Measurements from ENCODE around the gene NTPCR. TPM values are rescaled to one million over a fixed set of nuclear protein-coding genes. Genes with fewer than 3 reads are reported as not detected.

NTPCR gene
- total and polyA plus RNA-seq, 7 donors = 34.8 to 75.1 (median 65.0) TPM

DNA sequence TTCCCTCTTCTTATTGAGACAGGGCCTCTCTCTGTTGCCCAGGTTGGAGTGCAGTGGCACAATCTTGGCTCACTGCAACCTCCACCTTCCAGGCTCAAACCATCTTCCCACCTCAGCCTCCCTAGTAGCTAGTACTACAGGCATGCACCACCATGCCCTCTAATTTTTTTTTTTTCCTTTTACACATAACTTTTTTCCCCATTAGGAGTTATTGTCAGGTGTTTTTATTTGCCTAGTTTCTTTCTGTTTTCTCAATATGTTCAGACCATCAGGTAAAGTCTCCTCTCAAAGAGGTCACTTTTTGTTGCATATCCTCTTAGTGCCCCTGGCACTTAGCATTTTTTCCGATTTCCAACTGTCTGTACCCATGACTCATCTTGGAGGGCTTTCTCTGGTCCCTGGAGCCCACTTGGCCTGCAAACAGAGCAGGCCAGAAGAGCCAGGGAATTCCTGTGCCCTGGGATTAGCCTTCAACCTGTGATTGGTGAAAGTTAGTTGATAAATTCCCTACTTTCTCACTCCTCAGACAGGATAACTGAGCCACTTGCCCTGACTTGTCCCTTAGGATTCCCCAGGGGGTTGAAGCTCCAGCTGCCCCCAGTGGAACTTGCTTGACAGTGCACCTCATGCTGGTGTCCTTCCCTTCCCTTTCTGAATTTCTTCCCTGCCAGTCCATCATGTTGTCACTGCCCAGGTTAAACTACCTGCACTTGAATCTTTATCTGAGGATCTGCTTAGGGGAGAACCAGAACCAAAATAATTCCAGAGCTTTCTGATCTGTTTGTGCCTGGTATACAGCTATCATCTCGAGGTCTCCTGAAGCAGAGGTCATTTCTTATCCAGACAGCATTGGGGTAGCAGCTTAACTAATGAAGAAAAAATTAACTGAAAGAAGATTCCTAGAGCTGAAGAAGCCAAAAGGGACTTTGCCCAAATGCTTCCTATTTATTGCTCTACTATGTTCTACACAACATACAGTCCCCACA, 2.4 kb downstream of the NTPCR start:
- peaks cover 19% of the 10 kb centered on the region for H3K4me1 ChIP-seq
- H3K9me3 ChIP-seq = no peaks in the 10 kb centered on the region
- no peaks in the 10 kb centered on the region for H3K27me3 ChIP-seq (ENCODE audit: insufficient read depth in 3 of 3, low read length in 2 of 3)
- DNase-seq = peak in 1 of 2 donors; percentile 56
- H3K4me3 ChIP-seq = no peak overlapping the region
- TF ChIP-seq, protein P1, sequence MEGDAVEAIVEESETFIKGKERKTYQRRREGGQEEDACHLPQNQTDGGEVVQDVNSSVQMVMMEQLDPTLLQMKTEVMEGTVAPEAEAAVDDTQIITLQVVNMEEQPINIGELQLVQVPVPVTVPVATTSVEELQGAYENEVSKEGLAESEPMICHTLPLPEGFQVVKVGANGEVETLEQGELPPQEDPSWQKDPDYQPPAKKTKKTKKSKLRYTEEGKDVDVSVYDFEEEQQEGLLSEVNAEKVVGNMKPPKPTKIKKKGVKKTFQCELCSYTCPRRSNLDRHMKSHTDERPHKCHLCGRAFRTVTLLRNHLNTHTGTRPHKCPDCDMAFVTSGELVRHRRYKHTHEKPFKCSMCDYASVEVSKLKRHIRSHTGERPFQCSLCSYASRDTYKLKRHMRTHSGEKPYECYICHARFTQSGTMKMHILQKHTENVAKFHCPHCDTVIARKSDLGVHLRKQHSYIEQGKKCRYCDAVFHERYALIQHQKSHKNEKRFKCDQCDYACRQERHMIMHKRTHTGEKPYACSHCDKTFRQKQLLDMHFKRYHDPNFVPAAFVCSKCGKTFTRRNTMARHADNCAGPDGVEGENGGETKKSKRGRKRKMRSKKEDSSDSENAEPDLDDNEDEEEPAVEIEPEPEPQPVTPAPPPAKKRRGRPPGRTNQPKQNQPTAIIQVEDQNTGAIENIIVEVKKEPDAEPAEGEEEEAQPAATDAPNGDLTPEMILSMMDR (IDR thresholded peaks at IDR 0.05) = peak; percentile 64
- peak overlapping the region; percentile 93 for H3K27ac ChIP-seq
- peaks cover 2 to 26% of the 10 kb centered on the region in 2 donors for H3K36me3 ChIP-seq (ENCODE audit: insufficient read depth in 1 of 2, low read depth in 1 of 2)
- peak; percentile 51 to 70 (median 56) for ATAC-seq
- WGBS, 3 donors = 67 to 81% (median 77%) methylated on average over 2 of the region's 2 CpGs
- intact Hi-C loops (cut with DNase I) = loop anchor here (5.0 to 10.0 kb wide), 3 partner anchors 146 to 318 kb away; partner anchors contain the start of genes MAP10 (in 1 of the 2) and SIPA1L2 (in 1 of the 2)

DNA sequence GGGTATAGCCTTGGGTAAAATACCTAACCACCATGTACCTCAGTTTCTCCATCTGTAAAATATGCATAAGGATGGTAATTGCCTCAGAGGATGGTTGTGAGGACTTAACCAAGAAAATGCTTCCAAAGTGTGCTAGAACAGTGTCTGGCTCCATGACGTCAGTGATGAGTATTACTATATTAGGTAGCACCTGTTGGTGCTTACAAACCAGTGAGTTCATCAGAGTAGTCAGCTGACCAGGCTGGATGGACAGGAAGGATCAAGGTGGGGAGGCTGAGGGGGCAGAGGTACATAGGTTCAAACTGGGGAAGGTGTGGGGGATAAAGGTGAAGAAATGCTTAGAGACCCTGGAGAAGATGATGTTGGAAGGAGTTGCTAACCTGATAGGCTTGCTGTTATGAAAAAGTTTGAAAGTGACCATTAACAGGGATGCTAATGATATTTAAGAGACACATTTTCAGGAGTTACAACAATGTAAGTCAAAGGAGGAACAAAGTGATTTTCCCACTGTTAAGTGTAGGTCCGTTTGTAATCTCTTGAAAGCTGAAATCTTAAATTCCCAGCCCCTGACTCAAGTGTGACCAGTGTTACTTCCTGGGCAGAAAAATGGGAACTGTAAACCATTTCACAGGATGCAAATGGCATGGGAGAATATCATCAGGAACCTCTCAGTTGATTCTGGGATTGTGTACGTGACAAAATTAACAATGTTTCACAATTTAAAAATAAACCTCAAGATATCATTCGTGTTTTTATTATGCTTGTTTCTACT, 4.4 kb downstream of the NTPCR start:
- H3K27me3 ChIP-seq (ENCODE audit: insufficient read depth in 3 of 3, low read length in 2 of 3) = no peaks in the 10 kb centered on the region
- TF ChIP-seq, protein P1 (IDR thresholded peaks at IDR 0.05) = no peak
- H3K36me3 ChIP-seq (ENCODE audit: insufficient read depth in 1 of 2, low read depth in 1 of 2) = peaks cover 7 to 45% of the 10 kb centered on the region in 2 donors
- WGBS, 3 donors = 75 to 85% (median 77%) methylated on average over 4 of the region's 4 CpGs
- intact Hi-C loops (cut with DNase I) = loop anchor here (5.0 to 10.0 kb wide), 3 partner anchors 147 to 320 kb away; partner anchors contain the start of genes MAP10 (in 1 of the 2) and SIPA1L2 (in 1 of the 2)
- peaks cover 15% of the 10 kb centered on the region for H3K4me1 ChIP-seq
- H3K9me3 ChIP-seq = no peaks in the 10 kb centered on the region
- H3K4me3 ChIP-seq = no peak overlapping the region
- DNase-seq = no peak
- no peak for ATAC-seq
- no peak overlapping the region for H3K27ac ChIP-seq

DNA sequence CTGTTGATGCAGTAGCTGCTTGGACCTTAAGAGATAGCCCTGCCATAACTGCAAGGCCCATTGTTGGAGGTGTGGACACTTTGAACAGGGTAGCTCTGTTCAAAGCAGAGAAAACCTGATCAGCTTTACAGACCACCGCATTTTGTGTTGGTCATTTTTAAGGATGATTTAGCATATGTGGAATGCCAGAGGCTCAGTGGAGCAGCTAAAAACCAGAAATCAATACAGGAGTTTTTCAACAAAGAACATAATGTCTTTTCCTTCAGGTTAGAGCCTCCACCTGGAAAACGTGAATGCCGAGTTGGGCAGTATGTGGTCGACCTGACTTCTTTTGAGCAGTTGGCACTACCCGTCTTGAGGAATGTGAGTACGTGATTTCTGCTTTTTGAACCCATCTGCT, 5.7 kb downstream of the NTPCR start:
- H3K27ac ChIP-seq = no peak overlapping the region
- TF ChIP-seq, protein P1 (IDR thresholded peaks at IDR 0.05) = no peak
- no peaks in the 10 kb centered on the region for H3K27me3 ChIP-seq (ENCODE audit: insufficient read depth in 3 of 3, low read length in 2 of 3)
- peaks cover 13% of the 10 kb centered on the region for H3K4me1 ChIP-seq
- H3K36me3 ChIP-seq (ENCODE audit: insufficient read depth in 1 of 2, low read depth in 1 of 2) = peaks cover 7 to 45% of the 10 kb centered on the region in 2 donors
- WGBS, 3 donors = 93 to 96% (median 96%) methylated on average over 6 of the region's 6 CpGs
- no peak overlapping the region for H3K4me3 ChIP-seq
- H3K9me3 ChIP-seq = no peaks in the 10 kb centered on the region
- DNase-seq (no peak), ATAC-seq (no peak)
- intact Hi-C loops (cut with DNase I) = loop anchor here in 1 of 2 donors (10.0 kb wide), 1 partner anchor 321 kb away; the partner anchor contains the start of gene SIPA1L2

DNA sequence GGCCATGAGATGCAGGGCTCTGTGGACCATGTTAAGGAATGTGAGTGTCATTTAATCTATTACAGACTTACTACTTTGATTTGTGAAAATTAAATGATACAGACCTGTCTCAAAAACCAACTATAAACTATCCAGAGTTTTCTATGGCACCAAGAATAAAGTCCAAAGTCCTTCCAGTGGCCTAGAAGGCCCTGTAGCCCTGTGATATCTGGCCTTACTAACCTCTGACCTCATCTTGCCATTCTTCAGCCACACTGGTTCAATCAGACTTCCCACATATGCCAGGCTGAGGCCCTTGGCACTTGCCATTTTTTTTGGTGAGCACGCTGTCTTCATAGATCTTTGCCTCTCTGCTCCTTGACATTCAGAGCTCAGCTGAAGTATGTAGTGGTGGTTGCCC, 7.7 kb downstream of the NTPCR start:
- DNase-seq (no peak), ATAC-seq (no peak)
- H3K4me3 ChIP-seq = no peak overlapping the region
- no peaks in the 10 kb centered on the region for H3K9me3 ChIP-seq
- peaks cover 15% of the 10 kb centered on the region for H3K4me1 ChIP-seq
- TF ChIP-seq, protein P1 (IDR thresholded peaks at IDR 0.05) = no peak
- intact Hi-C loops (cut with DNase I) = loop anchor here in 1 of 2 donors (10.0 kb wide), 1 partner anchor 323 kb away; the partner anchor contains the start of gene SIPA1L2
- no peaks in the 10 kb centered on the region for H3K27me3 ChIP-seq (ENCODE audit: insufficient read depth in 3 of 3, low read length in 2 of 3)
- WGBS, 3 donors = 95 to 100% (median 96%) methylated on average over 1 of the region's 1 CpG
- no peak overlapping the region for H3K27ac ChIP-seq
- peaks cover 7 to 45% of the 10 kb centered on the region in 2 donors for H3K36me3 ChIP-seq (ENCODE audit: insufficient read depth in 1 of 2, low read depth in 1 of 2)
